Psoas muscle (tissue), 8 donors: ENCODE measurements around the gene RMDN3. TPM values are rescaled to one million over a fixed set of nuclear protein-coding genes. Genes with fewer than 3 reads are reported as not detected.

Experiments used
- ATAC-seq, 4 donors: fragments of 200-7000 bp; cut with Tn5 transposase; one replicate each; pipeline ENCODE4 v1.9.1; 2020; ENCODE audit warnings: moderate library complexity in 3 of 4, mild to moderate bottlenecking in 2 of 4
- DNase-seq, 2 donors: peaks; one replicate each; pipeline ENCODE4 v3.0.0-alpha.2; 2020
- H3K27ac ChIP-seq: fragments of 200-600 bp; one replicate; pipeline ENCODE4 v1.8.0; 2022
- H3K27me3 ChIP-seq, 3 donors: fragments of 200-600 bp in 1 of 3; one replicate each; pipeline versions ENCODE4 v1.6.1 to v1.8.0; 2013 to 2022; ENCODE audit warnings: low read length in 2 of 3, mild to moderate bottlenecking in 2 of 3, moderate library complexity in 1 of 3; ENCODE audit not compliant: insufficient read depth in 3 of 3
- H3K36me3 ChIP-seq, 2 donors: fragments of 200-600 bp in 1 of 2; one replicate each; pipeline versions ENCODE4 v1.6.1 to v1.8.0; 2013 to 2022; ENCODE audit warnings: low read depth in 1 of 2, mild to moderate bottlenecking in 1 of 2, moderate library complexity in 1 of 2; ENCODE audit not compliant: insufficient read depth in 1 of 2
- H3K4me1 ChIP-seq: fragments of 200-600 bp; one replicate; pipeline ENCODE4 v1.8.0; 2022
- H3K4me3 ChIP-seq: fragments of 200-600 bp; one replicate; pipeline ENCODE4 v1.8.0; 2022; ENCODE audit warnings: mild to moderate bottlenecking
- H3K9me3 ChIP-seq: fragments of 200-600 bp; one replicate; pipeline ENCODE4 v1.8.0; 2022
- WGBS, 3 donors: extraction: QIAGEN DNeasy Blood & Tissue Kit; methylation state at CpG; one replicate each; pipeline versions ENCODE4 v1.1.6 to v1.1.7; 2013; 5-methylcytosine and 5-hydroxymethylcytosine counted together
- intact Hi-C, 2 donors: fragments of 100-400 bp; cut with DNase I; formaldehyde crosslinking; loops; one replicate each; pipeline versions ENCODE4 v1.11.0 to v1.14.2; 2022
- polyA plus RNA-seq, 3 donors: library from polyadenylated mRNA; stranded (reverse); fragments of 200-250 nt; gene quantifications; one replicate each; pipeline ENCODE4 v1.2.3, GENCODE V29; 2013
- total RNA-seq, 4 donors: library from RNA; stranded (reverse); fragmentation: NEBNext Ultra II Directional in 2 of 4; extraction: Animal tissue kit (Norgen Biotek cat#: 25700) in 2 of 4; gene quantifications; one replicate each; pipeline versions ENCODE4 v1.2.1 to v1.2.4, GENCODE V29; 2021 to 2023
- TF ChIP-seq, protein P1 (sequence below): fragments of 200-600 bp; IDR thresholded peaks from one replicate; pipeline ENCODE4 v1.8.0; 2022; ENCODE audit warnings: antibody characterized with exemption
- donor health status: healthy with polysubstance abuse.
- donor health status: DM: no; HTN: no; CAD: no; lungs with moderate emphysema.
- donor health status: Bipolar disorder and iron deficiency.
- donor health status: healthy.
- donor health status: DM: yes; HTN: yes; CAD: no.
- donor health status: DM: no; HTN: no; CAD: no.
- donor health status: DM: no; HTN: no; CAD: no.
- donor health status: DM: yes; HTN: yes; CAD: no.

Gene RMDN3
- total and polyA plus RNA-seq, 7 donors, result 11.1 to 30.9 (median 19.1) TPM

DNA sequence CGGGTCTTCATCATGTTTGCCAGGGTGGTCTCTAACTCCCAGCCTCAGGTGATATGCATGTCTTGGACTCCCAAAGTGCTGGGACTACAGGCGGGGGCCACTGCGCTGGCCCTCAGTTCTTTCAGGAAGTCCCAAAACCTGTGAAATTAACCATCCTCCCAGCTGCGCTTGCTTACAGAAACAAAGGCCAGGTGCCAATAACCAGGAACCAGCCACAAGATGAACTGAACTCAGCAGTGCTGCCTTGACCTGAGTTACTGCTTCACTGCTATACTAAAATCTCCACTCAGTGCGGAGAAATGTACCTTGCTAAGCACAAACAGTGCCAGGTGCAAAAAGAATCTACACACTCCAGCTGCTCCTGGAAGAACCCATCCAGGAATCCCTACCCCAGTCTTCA is 4.9 kb upstream of the RMDN3 start:
- Histone ChIP-seq H3K27me3 (no peaks in the 10 kb centered on the region), H3K4me1 (peaks cover 15% of the 10 kb centered on the region), H3K36me3 (no peaks in the 10 kb centered on the region), H3K9me3 (no peaks in the 10 kb centered on the region), H3K4me3 (no peak overlapping the region), H3K27ac (no peak overlapping the region)
- DNase-seq, result no peak
- intact Hi-C loops, result loop anchor here in 1 of 2 donors (10.0 kb wide), 1 partner anchor 45 kb away; the partner anchor contains the start of genes DNAJC17 and ZFYVE19
- WGBS, 3 donors, result 90 to 93% (median 91%) methylated on average over 5 of the region's 5 CpGs
- no peak for ATAC-seq
- TF ChIP-seq, protein P1, sequence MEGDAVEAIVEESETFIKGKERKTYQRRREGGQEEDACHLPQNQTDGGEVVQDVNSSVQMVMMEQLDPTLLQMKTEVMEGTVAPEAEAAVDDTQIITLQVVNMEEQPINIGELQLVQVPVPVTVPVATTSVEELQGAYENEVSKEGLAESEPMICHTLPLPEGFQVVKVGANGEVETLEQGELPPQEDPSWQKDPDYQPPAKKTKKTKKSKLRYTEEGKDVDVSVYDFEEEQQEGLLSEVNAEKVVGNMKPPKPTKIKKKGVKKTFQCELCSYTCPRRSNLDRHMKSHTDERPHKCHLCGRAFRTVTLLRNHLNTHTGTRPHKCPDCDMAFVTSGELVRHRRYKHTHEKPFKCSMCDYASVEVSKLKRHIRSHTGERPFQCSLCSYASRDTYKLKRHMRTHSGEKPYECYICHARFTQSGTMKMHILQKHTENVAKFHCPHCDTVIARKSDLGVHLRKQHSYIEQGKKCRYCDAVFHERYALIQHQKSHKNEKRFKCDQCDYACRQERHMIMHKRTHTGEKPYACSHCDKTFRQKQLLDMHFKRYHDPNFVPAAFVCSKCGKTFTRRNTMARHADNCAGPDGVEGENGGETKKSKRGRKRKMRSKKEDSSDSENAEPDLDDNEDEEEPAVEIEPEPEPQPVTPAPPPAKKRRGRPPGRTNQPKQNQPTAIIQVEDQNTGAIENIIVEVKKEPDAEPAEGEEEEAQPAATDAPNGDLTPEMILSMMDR, result no peak

DNA sequence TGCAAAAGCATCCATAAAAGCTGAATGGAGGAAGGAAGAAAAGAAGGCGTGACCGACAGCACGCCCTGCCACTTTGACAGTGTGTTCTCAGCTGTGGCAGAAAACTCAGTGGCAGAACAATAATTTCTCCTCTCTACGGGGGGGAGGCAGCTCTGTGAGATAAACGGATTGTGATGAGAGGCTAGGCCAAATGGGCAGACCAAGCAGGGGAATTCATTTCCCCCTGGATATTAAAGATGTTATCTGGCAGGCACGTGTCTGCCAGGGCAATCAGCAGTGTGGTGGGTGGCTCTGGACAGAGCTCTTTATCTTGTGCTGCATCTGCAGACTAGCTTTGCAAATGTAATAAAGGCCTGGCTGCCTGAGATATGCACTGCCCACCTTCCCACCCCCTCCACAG is 1.9 kb upstream of the RMDN3 start:
- Histone ChIP-seq H3K36me3 (peaks cover 0 to 19% of the 10 kb centered on the region in 2 donors), H3K4me3 (no peak overlapping the region), H3K27ac (no peak overlapping the region), H3K27me3 (no peaks in the 10 kb centered on the region), H3K4me1 (peaks cover 15% of the 10 kb centered on the region), H3K9me3 (no peaks in the 10 kb centered on the region)
- DNase-seq (peak in 1 of 2 donors; percentile 22), ATAC-seq (no peak)
- WGBS, 3 donors, result 27 to 35% (median 29%) methylated on average over 6 of the region's 6 CpGs
- TF ChIP-seq, protein P1, result no peak
- intact Hi-C loops, result loop anchor here in 1 of 2 donors (10.0 kb wide), 1 partner anchor 48 kb away; the partner anchor contains the start of genes DNAJC17 and ZFYVE19

DNA sequence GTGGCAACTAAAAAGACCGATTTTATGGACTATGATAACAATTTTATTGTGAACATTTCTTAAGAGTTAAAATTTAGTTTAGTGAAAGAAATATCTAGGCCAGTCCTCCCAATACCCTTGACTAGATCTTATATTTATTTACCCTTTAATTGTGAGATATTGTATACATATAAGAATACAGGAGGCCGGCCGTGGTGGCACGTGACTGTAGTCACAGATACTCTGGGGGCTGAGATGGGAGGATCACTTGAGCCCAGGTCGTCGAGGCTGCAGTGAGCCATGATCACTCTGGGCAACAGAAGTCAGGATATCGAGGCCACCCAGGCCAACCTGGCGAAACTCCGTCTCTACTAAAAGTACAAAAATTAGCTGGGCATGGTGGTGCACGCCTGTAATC is 756 bp upstream of the RMDN3 start:
- peak overlapping the region; percentile 77 for H3K27ac ChIP-seq
- DNase-seq (peak in 1 of 2 donors; percentile 32), ATAC-seq (no peak)
- H3K9me3 ChIP-seq, result no peaks in the 10 kb centered on the region
- peaks cover 15% of the 10 kb centered on the region for H3K4me1 ChIP-seq
- intact Hi-C loops, result loop anchor here in 1 of 2 donors (10.0 kb wide), 1 partner anchor 49 kb away; the partner anchor contains the start of genes DNAJC17 and ZFYVE19
- whole genome bisulfite sequencing, 3 donors, result 66 to 67% (median 66%) methylated on average over 10 of the region's 10 CpGs
- TF ChIP-seq, protein P1, result no peak
- peak overlapping the region; percentile 91 for H3K4me3 ChIP-seq
- H3K27me3 ChIP-seq, result no peaks in the 10 kb centered on the region
- peaks cover 2 to 31% of the 10 kb centered on the region in 2 donors for H3K36me3 ChIP-seq

DNA sequence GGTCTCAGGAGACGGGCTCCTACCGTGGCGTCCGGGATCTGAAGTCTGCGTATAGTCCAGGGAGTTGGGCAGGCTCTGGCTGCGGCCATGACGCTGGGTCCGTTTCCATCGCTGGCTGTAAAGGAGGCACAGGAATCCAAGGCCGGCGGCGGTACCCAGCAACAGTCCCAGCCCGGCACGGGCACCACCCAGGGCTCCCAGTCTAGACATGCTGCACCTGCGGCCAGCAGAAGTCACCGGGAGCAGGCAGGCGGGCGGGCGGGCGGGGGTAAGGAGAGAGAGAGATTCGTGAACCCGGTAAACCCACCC is 526 bp downstream of the RMDN3 start:
- DNase-seq (peak in 1 of 2 donors; percentile 68), ATAC-seq (peak; percentile 26 to 64 (median 48))
- intact Hi-C loops, result loop anchor here (5.0 to 10.0 kb wide), 2 partner anchors 50 to 138 kb away; partner anchors contain the start of genes DNAJC17 (in 1 of the 2), VPS18 (in 1 of the 2) and ZFYVE19 (in 1 of the 2)
- Histone ChIP-seq H3K4me3 (peak overlapping the region; percentile 91), H3K4me1 (peaks cover 15% of the 10 kb centered on the region), H3K36me3 (peaks cover 6 to 44% of the 10 kb centered on the region in 2 donors), H3K27me3 (no peaks in the 10 kb centered on the region), H3K9me3 (no peaks in the 10 kb centered on the region), H3K27ac (peak overlapping the region; percentile 77)
- 0 to 1% (median 1%) methylated on average over 15 to 22 of the region's 22 CpGs for WGBS, 3 donors
- TF ChIP-seq, protein P1, result no peak

DNA sequence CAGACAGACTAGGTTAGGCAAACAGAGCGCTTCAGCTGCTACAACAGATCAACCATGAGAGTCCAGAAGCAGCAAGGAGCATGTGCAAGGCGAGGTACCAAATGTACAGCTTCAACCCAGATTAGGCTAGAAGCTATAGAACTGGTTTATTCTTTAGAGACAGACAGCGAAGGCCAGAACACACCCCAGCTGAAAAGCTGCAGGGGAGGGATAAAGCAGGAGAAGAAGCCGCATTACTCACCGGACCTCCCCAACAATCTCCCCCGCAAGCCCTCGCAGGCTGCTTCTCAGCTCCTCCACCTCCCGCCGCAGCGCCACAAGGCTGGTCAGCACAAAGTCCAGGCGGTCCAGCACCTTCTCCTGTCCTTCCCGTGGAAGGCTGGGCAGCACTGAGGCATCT is 3.3 kb downstream of the RMDN3 start:
- intact Hi-C loops, result loop anchor here (5.0 to 10.0 kb wide), 2 partner anchors 53 to 141 kb away; partner anchors contain the start of genes DNAJC17 (in 1 of the 2), VPS18 (in 1 of the 2) and ZFYVE19 (in 1 of the 2)
- DNase-seq (no peak), ATAC-seq (no peak)
- Histone ChIP-seq H3K4me3 (no peak overlapping the region), H3K36me3 (peaks cover 6 to 66% of the 10 kb centered on the region in 2 donors), H3K9me3 (no peaks in the 10 kb centered on the region), H3K27me3 (no peaks in the 10 kb centered on the region), H3K27ac (no peak overlapping the region), H3K4me1 (peaks cover 18% of the 10 kb centered on the region)
- TF ChIP-seq, protein P1, result no peak
- WGBS, 3 donors, result 92 to 94% (median 93%) methylated on average over 12 of the region's 12 CpGs
